ENCODE measurements around the gene PIBF1.
"Not testable (repeated sequence)": the region's sequence is repeated elsewhere in the genome, so short reads cannot be mapped to it uniquely, and the experiment has no call there.

The PIBF1 gene

DNA sequence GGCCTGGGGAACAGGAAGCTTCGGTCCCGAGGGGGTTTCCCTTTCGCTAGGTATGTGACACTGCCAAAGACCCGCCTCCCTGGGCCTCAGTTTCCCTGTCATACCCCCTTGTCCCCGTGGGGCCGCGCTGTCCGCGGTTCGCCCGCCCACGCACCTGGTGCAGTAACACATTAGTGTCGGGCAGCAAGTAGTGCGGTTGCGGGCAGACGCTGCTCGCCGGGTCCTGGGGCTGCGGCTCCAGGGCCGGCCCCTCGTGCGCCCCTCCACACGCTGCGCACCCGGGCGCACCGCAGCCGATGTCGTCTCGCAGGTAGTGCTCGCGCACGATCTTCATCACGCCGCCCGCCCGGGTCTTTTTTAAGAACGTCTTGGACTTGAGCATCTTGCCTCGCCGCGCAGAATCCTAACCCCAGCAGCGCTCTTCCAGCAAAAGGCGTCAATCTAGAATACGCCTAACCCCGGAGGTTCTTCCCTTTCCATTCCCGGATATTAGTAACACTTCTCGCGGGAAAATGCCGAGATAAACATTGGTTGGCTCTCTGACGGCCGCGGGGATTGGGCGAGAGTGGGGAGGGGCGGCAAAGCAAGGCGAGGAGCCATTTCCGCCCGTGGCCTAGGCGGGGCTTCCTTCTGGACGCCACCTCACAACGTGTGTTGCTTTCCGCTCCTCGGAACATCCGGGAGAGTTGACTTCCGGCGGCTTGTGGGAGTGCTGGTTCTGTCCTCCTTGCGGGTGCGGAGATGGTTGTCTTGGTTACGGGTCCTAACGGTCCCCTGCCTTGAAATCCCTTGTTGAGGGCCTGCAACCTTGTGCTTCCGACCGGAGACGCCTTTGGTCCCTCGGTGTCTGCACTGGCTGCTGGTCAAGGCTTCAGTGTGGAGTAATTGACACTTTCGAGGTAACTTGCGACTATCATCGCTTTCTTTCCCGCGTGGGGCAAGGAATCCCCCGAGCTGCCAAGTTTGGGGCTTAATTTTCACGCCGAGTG is at the start of gene PIBF1, which contains the start of gene DIS3:
PIBF1 (plus strand) TSS at position 683 of the 989 bp plus-strand sequence. CDS start 1,337 bp downstream, outside the sequence.
DIS3 (minus strand) TSS at position 450 of the 989 bp plus-strand sequence; CDS start at position 382, 68 bp downstream.
- DNase-seq (ENCODE audit: low read depth), result peak; percentile 90

DNA sequence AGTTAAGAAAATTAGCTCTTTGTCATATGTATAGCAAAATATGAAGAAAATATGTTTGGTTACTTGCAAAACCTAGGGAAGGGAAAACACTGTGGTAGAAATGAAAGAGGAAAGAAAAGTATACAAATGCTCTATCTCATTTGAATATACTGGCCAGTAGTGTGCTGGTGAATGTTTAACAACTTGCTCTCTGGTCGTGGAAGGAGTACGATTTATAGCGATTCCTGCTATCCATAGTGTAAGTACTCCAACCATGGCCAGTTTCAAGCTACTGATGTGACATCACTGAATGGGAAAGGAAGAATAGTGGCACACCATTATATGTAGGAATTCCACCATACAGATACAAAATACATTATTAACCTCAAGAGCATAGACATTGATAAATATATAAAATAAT is 44.9 kb upstream of the PIBF1 start:
- DNase-seq (ENCODE audit: low read depth), result no peak

DNA sequence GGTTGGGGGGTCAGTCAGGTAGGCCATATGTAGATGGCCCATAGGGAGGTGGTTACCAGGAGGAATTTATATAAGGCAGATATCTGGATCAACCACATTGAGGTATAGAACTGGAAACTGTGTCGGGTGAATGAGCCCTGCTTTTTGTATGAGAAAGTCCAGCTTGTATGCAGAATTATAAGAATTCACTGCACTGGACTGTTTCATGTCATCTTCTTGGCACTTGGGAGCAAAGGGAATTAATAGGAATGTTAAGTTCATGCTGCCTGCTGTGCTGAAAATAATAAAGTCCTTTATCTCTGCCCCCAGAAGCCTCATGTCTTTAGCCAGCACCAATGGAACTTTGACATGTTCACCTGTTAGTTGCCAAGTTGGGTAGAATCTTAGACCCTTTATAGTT is 41.9 kb upstream of the PIBF1 start:
- no peak for DNase-seq (ENCODE audit: low read depth)

- DNase-seq (ENCODE audit: low read depth), result no peak
Observed at GRCh38 chr13:72745260-72745659, 36.7 kb upstream of the PIBF1 start.

- DNase-seq (ENCODE audit: low read depth), result no peak
Observed at GRCh38 chr13:72751220-72751619, 30.7 kb upstream of the PIBF1 start.

- no peak for DNase-seq (ENCODE audit: low read depth)
Observed at GRCh38 chr13:72754111-72754510, 27.8 kb upstream of the PIBF1 start.

GRCh38 chr13:72757792-72758535 is 24.0 kb upstream of the PIBF1 start:
- no peak for DNase-seq (ENCODE audit: low read depth)

GRCh38 chr13:72760189-72760588 is 21.7 kb upstream of the PIBF1 start:
- DNase-seq (ENCODE audit: low read depth), result no peak

DNA sequence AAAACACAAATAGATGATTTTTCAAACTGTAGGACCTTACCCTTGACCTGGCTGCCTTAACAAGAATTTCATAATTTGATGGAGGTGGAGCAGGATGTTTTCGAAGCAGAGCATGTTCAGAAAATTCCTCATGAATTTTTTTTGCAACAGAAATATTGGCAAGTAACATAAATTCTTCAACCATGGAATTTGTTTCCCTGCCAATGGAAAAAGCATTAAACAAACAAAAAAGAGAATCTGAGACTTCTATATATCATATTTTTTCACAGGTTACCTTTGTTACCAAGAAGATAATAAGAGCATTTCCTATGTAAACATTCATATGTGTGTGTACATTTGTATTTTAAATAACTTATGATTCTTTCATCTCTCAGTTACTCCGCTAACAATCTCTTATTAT is 18.5 kb upstream of the PIBF1 start:
- DNase-seq (ENCODE audit: low read depth), result no peak

GRCh38 chr13:72774019-72774418 is 7.9 kb upstream of the PIBF1 start:
- DNase-seq (ENCODE audit: low read depth), result no peak

- DNase-seq (ENCODE audit: low read depth), result no peak
Observed at GRCh38 chr13:72782717-72783116, 784 bp downstream of the PIBF1 start.

DNA sequence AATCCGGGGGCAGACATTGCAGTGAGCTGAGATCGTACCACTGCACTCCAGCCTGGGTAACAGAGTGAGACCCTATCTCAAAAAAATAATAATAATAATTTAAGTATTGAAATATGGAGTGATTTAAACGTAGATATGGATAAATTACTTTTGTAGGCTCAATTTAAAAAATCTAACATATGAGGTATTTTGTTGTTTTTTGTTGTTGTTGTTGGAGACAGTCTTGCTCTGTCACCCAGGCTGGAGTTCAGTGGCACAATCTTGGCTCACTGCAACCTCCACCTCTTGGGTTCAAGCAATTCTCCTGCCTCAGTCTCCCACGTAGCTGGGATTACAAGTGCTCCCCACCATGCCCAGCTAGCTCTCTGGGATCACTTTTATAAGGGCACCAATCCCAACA is 2.7 kb downstream of the PIBF1 start:
- DNase-seq (ENCODE audit: low read depth), result not testable (repeated sequence)

- no peak for DNase-seq (ENCODE audit: low read depth)
Observed at GRCh38 chr13:72788831-72789230, 6.9 kb downstream of the PIBF1 start.

- DNase-seq (ENCODE audit: low read depth), result no peak
Observed at GRCh38 chr13:72792640-72793039, 10.7 kb downstream of the PIBF1 start.

DNA sequence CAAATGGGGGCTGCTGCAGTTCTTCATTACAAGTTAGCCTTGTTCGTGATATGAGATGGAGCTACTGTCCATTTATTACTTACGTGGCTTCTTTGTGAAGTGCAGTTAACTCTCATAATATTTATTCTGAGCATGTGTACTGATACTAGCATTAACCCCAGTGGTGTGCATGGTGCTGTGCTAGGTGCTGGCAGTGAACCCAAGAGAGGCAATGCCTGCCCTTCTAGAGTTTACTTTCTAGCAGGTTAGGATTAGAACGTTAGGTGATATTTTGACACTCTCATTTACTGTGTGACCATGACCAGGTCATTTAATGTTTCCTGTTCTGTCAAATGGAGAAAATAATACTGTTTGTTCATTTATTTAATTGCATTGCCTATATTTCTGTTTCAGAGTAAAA is 16.9 kb downstream of the PIBF1 start:
- DNase-seq (ENCODE audit: low read depth), result no peak

GRCh38 chr13:72804301-72804700 is 22.4 kb downstream of the PIBF1 start:
- no peak for DNase-seq (ENCODE audit: low read depth)

DNA sequence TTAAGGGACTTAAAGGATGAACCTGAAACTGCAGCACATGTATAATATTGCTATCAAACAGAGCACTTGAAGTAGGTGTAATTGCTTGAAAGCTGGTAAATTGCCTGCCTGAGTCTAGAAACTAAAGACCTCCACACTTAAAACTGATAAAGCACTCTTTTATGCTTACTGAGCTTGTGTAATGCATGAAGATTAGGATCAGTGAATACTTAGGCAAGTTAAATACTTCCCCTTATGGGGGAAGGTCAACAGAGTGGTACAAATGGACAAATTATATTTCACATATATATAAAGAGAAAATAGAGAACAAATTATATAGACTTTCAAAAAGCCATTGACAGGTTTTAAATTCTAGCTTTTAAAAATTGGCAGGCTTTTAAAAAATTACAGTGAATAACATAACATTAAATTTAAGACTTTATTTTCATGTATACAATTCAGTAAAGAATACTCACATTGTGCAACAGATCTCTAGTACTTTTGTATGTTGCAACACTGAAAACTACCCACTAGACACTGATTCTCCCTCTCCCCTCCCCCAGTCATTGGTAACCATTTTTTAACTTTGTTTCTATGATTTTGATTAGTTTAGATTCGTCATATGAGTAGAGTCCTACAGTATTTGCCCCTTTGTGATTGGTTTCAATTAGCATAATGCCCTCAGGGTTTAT is 23.9 kb downstream of the PIBF1 start:
- no peak for DNase-seq (ENCODE audit: low read depth)

GRCh38 chr13:72806514-72806913 is 24.6 kb downstream of the PIBF1 start:
- DNase-seq (ENCODE audit: low read depth), result not testable (repeated sequence)

- DNase-seq (ENCODE audit: low read depth), result no peak
Observed at GRCh38 chr13:72808917-72809500, 27.1 kb downstream of the PIBF1 start.

DNA sequence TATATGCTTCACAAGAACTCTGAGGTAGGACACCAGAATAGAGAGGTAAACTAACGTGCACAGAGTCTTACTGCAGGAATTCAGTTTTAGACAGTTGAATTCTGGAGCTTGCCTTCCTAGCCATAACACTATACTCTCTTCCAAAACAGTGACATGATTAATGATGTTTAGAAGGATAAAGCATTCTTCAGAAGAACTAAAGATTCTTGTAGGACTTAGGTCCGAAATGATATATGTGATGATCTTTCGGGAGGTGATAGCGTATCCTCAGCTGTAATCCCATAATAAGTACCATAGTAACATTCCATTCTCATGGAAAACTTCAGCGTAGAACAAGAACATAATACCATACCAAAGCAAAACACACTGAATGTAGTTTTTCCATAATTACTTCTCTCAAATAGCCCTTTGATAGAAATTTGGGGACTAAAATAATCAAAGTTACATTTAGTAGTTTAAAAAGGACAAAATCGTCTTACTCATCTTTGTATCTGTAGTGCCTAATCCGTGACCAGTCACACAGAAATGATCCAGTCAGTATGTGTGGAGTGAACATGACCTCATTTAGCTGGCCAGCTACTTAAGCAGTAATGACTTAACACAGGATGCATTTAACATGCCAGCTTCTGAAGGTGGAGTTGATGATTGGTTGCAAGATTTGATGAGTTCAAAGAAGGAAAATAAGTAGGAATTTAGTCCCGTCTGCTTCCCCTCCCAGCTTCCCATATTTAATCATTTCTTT is 38.4 kb downstream of the PIBF1 start:
- DNase-seq (ENCODE audit: low read depth), result peak; percentile 69

- no peak for DNase-seq (ENCODE audit: low read depth)
Observed at GRCh38 chr13:72820898-72821279, 39.0 kb downstream of the PIBF1 start.
